Measurements from ENCODE around the gene CNTNAP2. TPM values are rescaled to one million over a fixed set of nuclear protein-coding genes. Genes with fewer than 3 reads are reported as not detected.

CNTNAP2 gene
- total RNA-seq, 4 donors from 2014 or later = 0.29 to 0.88 (median 0.33) TPM; not detected in 1

- no peaks in the 10 kb centered on the region for H3K36me3 ChIP-seq
- intact Hi-C loops (cut with DNase I) = no loop called here
- TF ChIP-seq, protein P1, sequence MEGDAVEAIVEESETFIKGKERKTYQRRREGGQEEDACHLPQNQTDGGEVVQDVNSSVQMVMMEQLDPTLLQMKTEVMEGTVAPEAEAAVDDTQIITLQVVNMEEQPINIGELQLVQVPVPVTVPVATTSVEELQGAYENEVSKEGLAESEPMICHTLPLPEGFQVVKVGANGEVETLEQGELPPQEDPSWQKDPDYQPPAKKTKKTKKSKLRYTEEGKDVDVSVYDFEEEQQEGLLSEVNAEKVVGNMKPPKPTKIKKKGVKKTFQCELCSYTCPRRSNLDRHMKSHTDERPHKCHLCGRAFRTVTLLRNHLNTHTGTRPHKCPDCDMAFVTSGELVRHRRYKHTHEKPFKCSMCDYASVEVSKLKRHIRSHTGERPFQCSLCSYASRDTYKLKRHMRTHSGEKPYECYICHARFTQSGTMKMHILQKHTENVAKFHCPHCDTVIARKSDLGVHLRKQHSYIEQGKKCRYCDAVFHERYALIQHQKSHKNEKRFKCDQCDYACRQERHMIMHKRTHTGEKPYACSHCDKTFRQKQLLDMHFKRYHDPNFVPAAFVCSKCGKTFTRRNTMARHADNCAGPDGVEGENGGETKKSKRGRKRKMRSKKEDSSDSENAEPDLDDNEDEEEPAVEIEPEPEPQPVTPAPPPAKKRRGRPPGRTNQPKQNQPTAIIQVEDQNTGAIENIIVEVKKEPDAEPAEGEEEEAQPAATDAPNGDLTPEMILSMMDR (IDR thresholded peaks at IDR 0.05) = no peak
- TF ChIP-seq POLR2A (IDR thresholded peaks at IDR 0.05) = no peak
- no peak overlapping the region for H3K4me3 ChIP-seq (replicated peaks in 1 of 3)
- H3K4me1 ChIP-seq = no peaks in the 10 kb centered on the region
- H3K9me3 ChIP-seq = no peaks in the 10 kb centered on the region
- no peak for DNase-seq
- no peaks in the 10 kb centered on the region for H3K27me3 ChIP-seq
- H3K27ac ChIP-seq = no peak overlapping the region
Observed at GRCh38 chr7:147638566-147638965, 1522.0 kb downstream of the CNTNAP2 start.

- no peaks in the 10 kb centered on the region for H3K9me3 ChIP-seq
- H3K4me1 ChIP-seq = no peaks in the 10 kb centered on the region
- no peak overlapping the region for H3K27ac ChIP-seq
- no peak overlapping the region for H3K4me3 ChIP-seq (replicated peaks in 1 of 3)
- intact Hi-C loops (cut with DNase I) = no loop called here
- no peaks in the 10 kb centered on the region for H3K27me3 ChIP-seq
- WGBS, 2 donors = 79 to 85% methylated on average over 6 of the region's 6 CpGs
- no peak for TF ChIP-seq POLR2A (IDR thresholded peaks at IDR 0.05)
- TF ChIP-seq, protein P1 (IDR thresholded peaks at IDR 0.05) = no peak
- H3K36me3 ChIP-seq = no peaks in the 10 kb centered on the region
- DNase-seq = no peak
Observed at GRCh38 chr7:147639037-147639436, 1522.4 kb downstream of the CNTNAP2 start.

DNA sequence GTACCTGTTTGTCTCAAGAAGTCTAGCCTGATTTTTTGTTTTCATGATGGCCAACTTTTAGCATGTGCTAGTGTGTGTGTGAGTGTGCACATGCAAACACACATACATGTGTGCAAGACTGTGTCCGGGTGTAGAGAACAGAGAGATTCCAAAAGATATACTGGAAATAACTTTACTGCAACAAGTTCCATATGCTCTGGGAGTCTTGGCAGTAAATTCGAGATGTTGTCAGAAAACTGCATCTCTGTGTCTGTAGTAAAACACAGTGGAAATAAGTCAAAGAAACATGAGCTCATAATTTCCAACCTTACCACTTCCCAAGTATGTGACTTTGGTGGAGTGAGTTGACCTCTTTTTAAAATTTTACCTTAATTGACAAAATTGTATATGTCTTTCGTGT, 1523.2 kb downstream of the CNTNAP2 start:
- H3K27me3 ChIP-seq = no peaks in the 10 kb centered on the region
- H3K4me1 ChIP-seq = no peaks in the 10 kb centered on the region
- intact Hi-C loops (cut with DNase I) = no loop called here
- no peaks in the 10 kb centered on the region for H3K9me3 ChIP-seq
- DNase-seq = no peak
- H3K27ac ChIP-seq = no peak overlapping the region
- no peaks in the 10 kb centered on the region for H3K36me3 ChIP-seq
- no peak overlapping the region for H3K4me3 ChIP-seq (replicated peaks in 1 of 3)
- WGBS, 2 donors = 81 to 84% methylated on average over 3 of the region's 3 CpGs
- TF ChIP-seq POLR2A (IDR thresholded peaks at IDR 0.05) = no peak
- TF ChIP-seq, protein P1 (IDR thresholded peaks at IDR 0.05) = no peak

DNA sequence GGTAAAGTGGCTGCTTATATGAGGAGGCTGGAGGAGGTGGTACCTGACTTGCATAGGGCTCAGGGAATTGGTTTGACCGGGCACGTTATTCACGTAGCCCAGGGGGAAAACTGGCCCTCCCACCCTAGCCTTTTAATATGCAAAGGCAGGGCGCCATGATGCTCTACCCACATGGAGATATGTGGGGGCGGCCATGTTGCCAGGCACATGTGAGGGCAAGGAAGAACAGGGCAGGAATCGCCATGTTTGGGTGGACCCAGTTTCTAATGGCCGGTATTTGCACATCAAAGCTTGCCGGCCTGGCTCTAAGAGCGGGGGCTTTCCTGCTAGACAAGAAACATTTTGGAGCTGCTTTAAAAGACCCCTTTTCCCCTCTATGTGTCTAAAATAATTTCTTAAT, 1524.2 kb downstream of the CNTNAP2 start:
- Histone ChIP-seq H3K4me3 (replicated peaks in 1 of 3) (no peak overlapping the region), H3K4me1 (no peaks in the 10 kb centered on the region)
- WGBS, 2 donors = 92 to 96% methylated on average over 9 of the region's 9 CpGs

DNA sequence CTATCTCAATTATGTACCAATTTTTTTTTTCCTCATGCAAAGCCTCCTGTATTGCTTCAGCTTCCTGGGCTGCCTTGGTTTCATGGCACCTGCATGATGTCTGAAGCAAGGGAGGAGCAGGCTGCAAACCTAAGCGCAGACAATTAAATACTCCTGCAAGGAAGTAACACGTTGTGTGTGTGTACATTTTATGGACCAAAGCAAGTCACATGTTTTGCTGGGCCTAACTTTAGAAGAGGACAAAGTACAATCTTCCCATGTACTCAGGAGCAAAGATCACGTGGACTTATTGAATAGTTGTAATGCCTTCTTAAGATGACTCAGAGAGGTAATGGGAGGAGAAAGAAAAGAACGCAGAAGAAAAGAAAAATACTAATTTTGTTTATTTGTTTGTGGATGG, 1530.0 kb downstream of the CNTNAP2 start:
- no peak overlapping the region for H3K4me3 ChIP-seq (replicated peaks in 1 of 3)
- DNase-seq = no peak

More for the DNA sequence above, 1524.2 kb downstream of the CNTNAP2 start:
- Histone ChIP-seq H3K27ac (no peak overlapping the region), H3K27me3 (no peaks in the 10 kb centered on the region), H3K36me3 (no peaks in the 10 kb centered on the region), H3K9me3 (no peaks in the 10 kb centered on the region)
- no peak for DNase-seq
- intact Hi-C loops (cut with DNase I) = no loop called here
- TF ChIP-seq, protein P1 (IDR thresholded peaks at IDR 0.05) = no peak
- TF ChIP-seq POLR2A (IDR thresholded peaks at IDR 0.05) = no peak

More for the DNA sequence above, 1530.0 kb downstream of the CNTNAP2 start:
- intact Hi-C loops (cut with DNase I) = loop anchor here (5.0 kb wide), 1 partner anchor 99 kb away; no protein-coding TSS in a partner anchor
- Histone ChIP-seq H3K27ac (no peak overlapping the region), H3K27me3 (no peaks in the 10 kb centered on the region), H3K36me3 (no peaks in the 10 kb centered on the region), H3K4me1 (no peaks in the 10 kb centered on the region), H3K9me3 (no peaks in the 10 kb centered on the region)
- WGBS, 2 donors = 77 to 90% methylated on average over 4 of the region's 4 CpGs
- TF ChIP-seq, protein P1 (IDR thresholded peaks at IDR 0.05) = no peak
- no peak for TF ChIP-seq POLR2A (IDR thresholded peaks at IDR 0.05)
